Measurements from ENCODE around the gene SLC25A13. TPM values are rescaled to one million over a fixed set of nuclear protein-coding genes. Genes with fewer than 3 reads are reported as not detected.
A peak's percentile ranks its signal among the peaks of the same experiment; 100 is the strongest.

SLC25A13 gene
- total and polyA plus RNA-seq, 12 donors, result 10.8 to 55.1 (median 33.9) TPM

DNA sequence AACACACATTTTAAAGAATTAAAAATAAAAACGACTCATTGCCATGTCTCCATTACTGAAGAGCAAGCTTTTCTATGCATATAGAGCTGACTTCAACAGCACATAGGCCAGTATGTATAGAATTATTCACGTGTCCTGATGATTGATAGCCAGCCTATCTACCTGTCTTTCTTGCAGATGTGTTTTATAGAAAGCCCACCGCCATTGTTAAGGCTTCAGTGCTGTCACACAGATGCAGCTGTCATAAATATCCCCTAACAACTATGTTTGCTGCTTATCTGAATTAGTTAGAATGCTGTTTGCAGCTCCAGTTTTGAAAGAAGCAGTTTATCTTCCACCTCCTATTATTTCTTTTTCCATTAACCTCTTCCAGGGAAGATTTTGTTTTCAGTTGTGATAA is 235.9 kb downstream of the SLC25A13 start:
- WGBS, 4 donors, result 61 to 78% (median 67%) methylated on average over 3 of the region's 3 CpGs
- H3K4me1 ChIP-seq (replicated peaks in 1 of 2), result no peaks in the 10 kb centered on the region
- intact Hi-C loops (cut with DNase I), result no loop called here
- no peak for DNase-seq
- no peaks in the 10 kb centered on the region for H3K27me3 ChIP-seq
- no peaks in the 10 kb centered on the region for H3K36me3 ChIP-seq (replicated peaks in 1 of 2)
- no peak overlapping the region for H3K4me3 ChIP-seq
- TF ChIP-seq POLR2A (IDR thresholded peaks at IDR 0.05), result no peak
- TF ChIP-seq, protein P1, sequence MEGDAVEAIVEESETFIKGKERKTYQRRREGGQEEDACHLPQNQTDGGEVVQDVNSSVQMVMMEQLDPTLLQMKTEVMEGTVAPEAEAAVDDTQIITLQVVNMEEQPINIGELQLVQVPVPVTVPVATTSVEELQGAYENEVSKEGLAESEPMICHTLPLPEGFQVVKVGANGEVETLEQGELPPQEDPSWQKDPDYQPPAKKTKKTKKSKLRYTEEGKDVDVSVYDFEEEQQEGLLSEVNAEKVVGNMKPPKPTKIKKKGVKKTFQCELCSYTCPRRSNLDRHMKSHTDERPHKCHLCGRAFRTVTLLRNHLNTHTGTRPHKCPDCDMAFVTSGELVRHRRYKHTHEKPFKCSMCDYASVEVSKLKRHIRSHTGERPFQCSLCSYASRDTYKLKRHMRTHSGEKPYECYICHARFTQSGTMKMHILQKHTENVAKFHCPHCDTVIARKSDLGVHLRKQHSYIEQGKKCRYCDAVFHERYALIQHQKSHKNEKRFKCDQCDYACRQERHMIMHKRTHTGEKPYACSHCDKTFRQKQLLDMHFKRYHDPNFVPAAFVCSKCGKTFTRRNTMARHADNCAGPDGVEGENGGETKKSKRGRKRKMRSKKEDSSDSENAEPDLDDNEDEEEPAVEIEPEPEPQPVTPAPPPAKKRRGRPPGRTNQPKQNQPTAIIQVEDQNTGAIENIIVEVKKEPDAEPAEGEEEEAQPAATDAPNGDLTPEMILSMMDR (IDR thresholded peaks at IDR 0.05), result no peak
- H3K9me3 ChIP-seq (replicated peaks in 1 of 3), result peaks cover 0 to 4% (median 0%) of the 10 kb centered on the region in 3 donors
- no peak overlapping the region for H3K27ac ChIP-seq

DNA sequence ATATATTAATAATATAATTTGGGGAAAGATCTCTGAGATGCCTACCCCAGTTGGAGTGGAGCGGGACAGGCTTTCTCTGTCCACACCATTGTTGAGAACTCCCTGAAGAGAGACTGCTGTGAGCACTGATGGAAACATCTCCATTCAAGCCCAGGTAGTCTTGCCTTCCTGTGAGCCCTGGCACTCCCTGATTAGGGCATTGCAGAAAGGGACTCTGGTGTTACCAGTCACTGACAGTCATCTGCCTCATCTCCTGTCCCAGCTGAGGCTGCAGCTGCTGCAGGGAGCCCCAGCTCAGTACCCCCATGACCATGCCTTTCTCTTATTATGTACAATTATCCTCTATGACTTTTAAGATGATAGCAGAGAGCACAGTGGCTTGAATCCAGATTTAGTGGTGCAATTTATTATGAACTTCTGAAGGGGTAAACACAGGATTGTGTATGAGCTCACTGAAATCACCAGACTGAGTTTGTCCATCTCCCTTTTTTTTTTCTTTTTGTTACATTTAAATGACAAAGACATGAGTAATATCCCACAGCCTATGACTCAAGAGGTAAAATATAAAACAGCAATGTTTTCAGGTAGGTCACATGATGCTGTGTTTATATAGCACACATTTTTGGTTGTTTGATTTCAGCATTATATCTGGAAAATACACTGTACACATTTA is 236.9 kb downstream of the SLC25A13 start:
- TF ChIP-seq, protein P1 (IDR thresholded peaks at IDR 0.05), result no peak
- TF ChIP-seq POLR2A (IDR thresholded peaks at IDR 0.05), result no peak
- Histone ChIP-seq H3K4me1 (replicated peaks in 1 of 2) (no peaks in the 10 kb centered on the region), H3K27ac (no peak overlapping the region), H3K9me3 (replicated peaks in 1 of 3) (peaks cover 0 to 4% (median 0%) of the 10 kb centered on the region in 3 donors), H3K27me3 (no peaks in the 10 kb centered on the region), H3K4me3 (no peak overlapping the region), H3K36me3 (replicated peaks in 1 of 2) (no peaks in the 10 kb centered on the region)
- intact Hi-C loops (cut with DNase I), result no loop called here
- no peak for DNase-seq
- WGBS, 4 donors, result 90 to 100% (median 100%) methylated on average over 1 of the region's 1 CpG

DNA sequence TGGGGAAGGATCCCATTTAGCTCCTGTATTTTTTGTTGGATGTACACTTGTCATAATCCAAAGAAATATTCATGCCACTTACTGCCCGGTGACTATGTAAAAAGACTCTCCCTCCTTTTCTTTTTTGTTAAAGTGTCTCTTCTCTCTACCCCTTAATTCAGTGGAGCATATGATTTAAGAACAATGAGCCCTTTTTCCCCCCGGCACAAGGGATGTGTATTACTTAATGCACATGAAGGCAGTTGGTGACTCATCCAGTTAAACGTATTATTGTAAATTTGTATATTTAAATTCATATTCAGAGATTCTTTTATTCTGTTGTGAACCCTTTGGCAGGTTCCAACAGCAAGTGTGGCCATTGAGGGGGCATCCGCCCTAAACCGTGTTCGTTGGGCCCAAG is 241.9 kb downstream of the SLC25A13 start:
- intact Hi-C loops (cut with DNase I), result no loop called here
- Histone ChIP-seq H3K36me3 (replicated peaks in 1 of 2) (no peaks in the 10 kb centered on the region), H3K4me3 (no peak overlapping the region), H3K27me3 (peaks cover 8% of the 10 kb centered on the region), H3K9me3 (replicated peaks in 1 of 3) (no peaks in the 10 kb centered on the region), H3K27ac (no peak overlapping the region), H3K4me1 (replicated peaks in 1 of 2) (peaks cover 6% of the 10 kb centered on the region in 2 donors)
- no peak for DNase-seq
- TF ChIP-seq POLR2A (IDR thresholded peaks at IDR 0.05), result no peak
- TF ChIP-seq, protein P1 (IDR thresholded peaks at IDR 0.05), result no peak
- WGBS, 4 donors, result 80 to 92% (median 85%) methylated on average over 6 of the region's 6 CpGs

DNA sequence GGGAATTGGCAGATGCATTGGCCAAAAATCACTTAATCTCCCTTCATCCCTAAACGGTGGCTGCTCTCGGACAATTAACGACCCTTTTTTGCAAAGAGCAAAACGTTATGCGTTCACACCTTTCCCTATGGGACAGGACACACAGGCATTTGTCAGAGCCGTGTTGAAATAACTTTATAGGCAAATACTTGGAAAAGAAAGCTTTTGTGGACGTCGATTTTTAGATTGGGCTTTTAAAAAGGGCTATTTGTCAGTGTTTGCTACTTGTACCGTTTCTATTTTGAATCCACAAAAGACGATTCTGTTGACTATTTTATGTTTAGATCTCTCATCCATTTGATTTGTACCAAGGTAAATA is 245.6 kb downstream of the SLC25A13 start:
- intact Hi-C loops (cut with DNase I), result loop anchor here (5.0 to 10.0 kb wide), 2 partner anchors 948 to 951 kb away; partner anchors contain the start of gene DLX5 (in 1 of the 2)
- Histone ChIP-seq H3K4me3 (peak overlapping the region in 1 of 4 donors; percentile 57), H3K4me1 (replicated peaks in 1 of 2) (peaks cover 6% of the 10 kb centered on the region in 2 donors), H3K27ac (no peak overlapping the region), H3K27me3 (peaks cover 8% of the 10 kb centered on the region), H3K9me3 (replicated peaks in 1 of 3) (no peaks in the 10 kb centered on the region), H3K36me3 (replicated peaks in 1 of 2) (no peaks in the 10 kb centered on the region)
- 20 to 28% (median 22%) methylated on average over 10 of the region's 10 CpGs for WGBS, 4 donors
- TF ChIP-seq, protein P1 (IDR thresholded peaks at IDR 0.05), result no peak
- no peak for DNase-seq
